HG03521 (cell line): ENCODE results near the gene PSG5.
"Not testable (repeated sequence)": the region's sequence is repeated elsewhere in the genome, so short reads cannot be mapped to it uniquely, and the experiment has no call there.

Experiments used
- ATAC-seq: cut with Tn5 transposase; IDR thresholded peaks from one replicate; pipeline ENCODE4 v1.9.1; 2021; ENCODE audit warnings: mild to moderate bottlenecking, moderate library complexity; ENCODE audit not compliant: unreplicated experiment

PSG5 gene

GRCh38 chr19:43186311-43186935 lies at the start of gene PSG5:
Gene PSG5, minus strand, starts transcription at chr19:43186536. Its CDS starts 131 bp downstream, at chr19:43186405.
- not testable (repeated sequence) for ATAC-seq

GRCh38 chr19:43235686-43236085 lies 49.4 kb upstream of the PSG5 start:
- ATAC-seq, result not testable (repeated sequence)

- no peak for ATAC-seq
These were observed 43.0 kb upstream of the PSG5 start for GRCh38 chr19:43229315-43229714.

DNA sequence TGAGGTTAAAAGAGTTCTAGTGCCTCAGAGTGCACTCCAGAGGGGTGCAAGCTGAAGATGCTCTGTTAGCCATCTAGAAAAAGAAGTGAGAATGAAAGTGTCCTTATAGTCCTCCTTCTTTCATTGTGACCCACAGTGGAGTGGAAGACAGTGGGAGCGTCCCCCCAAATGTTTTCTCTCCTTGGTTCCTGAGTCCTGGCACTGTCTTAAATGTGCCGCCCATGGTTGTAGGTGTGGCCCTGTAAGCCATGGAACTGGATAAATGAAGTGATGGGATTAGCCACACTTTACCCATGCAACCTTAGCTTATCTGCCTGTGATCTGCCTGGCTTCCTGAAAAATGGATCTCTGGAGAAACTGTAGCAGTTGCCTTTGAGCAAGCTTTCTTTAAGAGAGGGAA lies 42.4 kb upstream of the PSG5 start:
- ATAC-seq, result not testable (repeated sequence)

GRCh38 chr19:43226986-43227385 lies 40.6 kb upstream of the PSG5 start:
- ATAC-seq, result not testable (repeated sequence)

DNA sequence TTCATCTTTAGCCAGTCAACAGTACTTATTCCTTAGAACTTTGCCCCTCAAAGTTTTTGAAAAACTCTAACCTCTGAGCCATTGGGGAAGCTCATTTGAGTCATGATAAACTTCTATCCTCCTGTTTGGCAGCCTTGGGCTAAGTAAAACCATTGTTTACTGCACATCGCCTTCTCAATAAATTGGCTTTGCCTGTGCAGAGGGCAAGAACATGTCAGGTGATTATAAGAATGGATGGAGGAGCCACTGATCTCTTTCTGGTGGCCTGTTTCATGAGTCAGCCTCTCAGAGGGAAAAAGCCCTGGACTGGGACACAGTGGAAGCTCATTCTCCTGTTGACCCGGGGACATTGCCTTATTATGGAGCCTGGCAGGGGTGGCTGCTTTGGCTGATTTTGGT lies 38.5 kb upstream of the PSG5 start:
- ATAC-seq, result no peak

GRCh38 chr19:43224201-43224854 lies 38.0 kb upstream of the PSG5 start:
- not testable (repeated sequence) for ATAC-seq

DNA sequence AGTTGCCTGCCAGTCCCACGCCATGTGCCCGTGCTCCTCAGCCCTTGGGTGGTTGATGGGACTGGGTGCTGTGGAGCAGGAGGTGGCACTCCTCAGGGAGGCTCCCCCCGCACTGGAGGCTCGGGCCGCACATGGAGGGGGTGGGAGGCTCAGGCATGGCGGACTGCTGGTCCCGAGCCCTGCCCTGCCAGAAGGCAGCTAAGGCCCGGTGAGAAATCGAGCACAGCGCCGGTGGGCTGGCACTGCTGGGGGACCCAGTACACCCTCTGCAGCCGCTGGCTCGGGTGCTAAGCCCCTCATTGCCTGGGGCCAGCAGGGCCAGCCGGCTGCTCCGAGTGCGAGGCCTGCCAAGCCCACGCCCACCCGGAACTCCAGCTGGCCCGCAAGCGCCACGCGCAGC lies 35.6 kb upstream of the PSG5 start:
- ATAC-seq, result not testable (repeated sequence)

GRCh38 chr19:43219136-43219535 lies 32.8 kb upstream of the PSG5 start:
- ATAC-seq, result not testable (repeated sequence)

DNA sequence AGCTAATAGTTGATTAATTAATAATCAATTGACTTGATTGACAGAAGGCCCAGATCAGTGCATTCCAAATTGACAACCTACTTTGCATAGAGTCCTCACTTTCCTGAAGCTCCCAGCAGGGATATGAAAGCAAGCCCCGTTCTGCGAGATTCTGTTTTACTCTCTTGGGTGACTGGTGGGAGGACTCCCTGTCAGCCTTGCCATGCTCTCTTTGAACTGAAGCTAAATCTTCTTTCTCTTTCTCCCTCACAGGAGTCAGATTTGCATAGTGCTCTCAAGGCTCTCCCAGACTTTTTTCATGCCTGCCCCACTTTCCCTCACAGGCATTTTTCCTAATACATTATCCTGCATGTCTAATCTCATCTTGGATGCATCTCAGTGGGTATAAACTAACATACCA lies 29.5 kb upstream of the PSG5 start:
- not testable (repeated sequence) for ATAC-seq

DNA sequence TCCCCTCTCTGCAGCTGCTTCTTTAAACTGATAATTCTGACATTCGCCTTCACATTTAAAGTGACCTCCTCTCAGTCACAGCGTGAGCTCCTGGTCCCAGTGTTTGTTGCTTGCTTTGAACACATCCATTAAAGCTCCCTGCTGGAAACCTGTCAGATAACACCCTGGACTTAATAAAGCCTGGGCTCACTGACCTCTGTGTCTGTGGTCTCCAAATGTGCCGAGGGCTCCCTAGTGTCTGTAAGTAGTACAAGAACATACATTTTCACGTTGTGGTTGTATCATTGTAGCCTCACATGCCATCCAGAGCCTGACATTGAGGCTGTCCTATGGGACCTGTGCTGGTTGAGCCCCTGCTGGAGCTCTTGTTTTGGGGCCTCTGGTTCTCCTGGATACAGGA lies 21.7 kb upstream of the PSG5 start:
- no peak for ATAC-seq

DNA sequence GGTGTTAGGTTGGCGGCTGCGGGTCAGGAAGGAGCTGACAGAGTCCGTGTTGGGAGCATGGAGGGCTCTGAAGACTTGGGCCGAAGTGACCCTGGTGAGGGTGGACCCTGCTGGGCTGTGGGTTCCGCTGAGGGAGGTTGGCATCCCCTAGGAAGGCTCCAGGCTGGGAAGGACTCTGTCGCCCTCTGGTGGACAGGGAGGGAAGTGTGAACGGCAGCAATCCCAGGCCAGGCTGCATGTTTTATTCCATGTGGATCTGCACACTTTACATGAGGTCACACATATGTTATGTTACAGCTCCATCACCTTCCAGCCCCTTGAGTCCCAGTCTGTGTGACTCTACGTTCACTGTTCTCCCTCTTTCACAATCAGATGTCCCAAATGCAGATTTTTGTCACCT lies 20.8 kb upstream of the PSG5 start:
- not testable (repeated sequence) for ATAC-seq

- not testable (repeated sequence) for ATAC-seq
These were observed 19.3 kb upstream of the PSG5 start, which contains the start of gene PSG4 for GRCh38 chr19:43205471-43206105. Gene PSG4, minus strand, starts transcription at chr19:43205638. Its CDS starts 102 bp downstream, at chr19:43205536.

GRCh38 chr19:43203611-43204010 lies 17.3 kb upstream of the PSG5 start:
- ATAC-seq, result not testable (repeated sequence)

- ATAC-seq, result not testable (repeated sequence)
These were observed 15.6 kb upstream of the PSG5 start for GRCh38 chr19:43201891-43202290.

- not testable (repeated sequence) for ATAC-seq
These were observed 15.0 kb upstream of the PSG5 start for GRCh38 chr19:43201337-43201801.

DNA sequence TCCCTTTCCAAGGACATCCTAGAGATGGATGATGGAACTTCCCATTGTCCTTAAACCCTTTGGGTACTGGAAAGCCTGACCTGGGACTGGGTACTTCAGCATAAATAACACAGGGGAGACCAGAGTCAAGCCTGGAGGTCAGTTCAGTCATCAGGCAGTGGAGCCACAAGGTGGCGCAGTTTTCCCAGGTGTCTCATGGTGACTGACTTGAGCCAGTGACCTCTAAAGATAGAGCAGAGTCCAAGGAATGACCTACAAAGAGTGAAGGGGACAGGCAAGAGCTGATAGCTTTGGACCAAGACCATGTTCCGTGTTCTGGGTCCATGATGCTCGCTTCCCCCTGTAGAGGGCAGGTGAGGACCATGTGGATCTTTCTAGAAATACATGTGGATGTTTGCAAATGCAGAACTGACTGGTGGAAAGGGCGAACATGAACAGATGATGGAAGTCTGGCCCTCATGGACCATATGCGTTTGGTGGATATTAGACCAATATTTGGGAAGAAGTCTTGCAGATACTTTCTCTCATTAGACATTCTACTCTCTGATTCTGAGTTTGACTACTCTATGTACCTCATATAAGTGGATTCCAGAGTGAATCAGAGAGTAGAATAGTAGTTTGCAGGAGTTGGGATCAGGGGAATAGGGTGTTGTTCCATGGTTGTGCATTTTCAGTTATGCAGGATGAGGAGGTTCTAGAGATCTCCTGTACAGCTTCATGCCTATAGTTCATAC lies 12.5 kb upstream of the PSG5 start:
- ATAC-seq, result not testable (repeated sequence)

GRCh38 chr19:43197666-43198397 lies 11.5 kb upstream of the PSG5 start:
- ATAC-seq, result not testable (repeated sequence)

DNA sequence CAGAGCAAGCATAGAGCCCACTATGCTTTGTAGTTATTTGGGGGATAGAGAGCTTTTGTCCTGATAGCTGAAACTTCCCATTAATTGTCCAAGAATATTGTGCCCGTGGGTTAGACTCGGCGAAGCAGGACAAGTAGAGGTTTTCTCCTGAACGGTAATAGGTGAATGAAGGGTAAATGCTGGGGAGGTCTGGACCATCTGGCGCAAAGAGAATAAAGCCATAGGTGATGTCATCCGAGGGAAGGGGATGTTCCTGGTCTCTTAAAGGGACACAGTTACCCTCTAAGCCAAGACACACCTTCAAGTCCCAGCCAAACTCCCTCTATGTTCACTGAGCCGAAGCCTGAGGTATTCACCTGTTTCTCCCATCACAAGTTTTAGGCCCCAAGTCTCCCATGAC lies 8.1 kb upstream of the PSG5 start:
- not testable (repeated sequence) for ATAC-seq

GRCh38 chr19:43192381-43193155 lies 6.2 kb upstream of the PSG5 start:
- not testable (repeated sequence) for ATAC-seq
